Raji (cell line): ENCODE data around the gene EDARADD.

ENCODE experiments used
- POLR2A ChIP-seq: IDR thresholded peaks from 2 replicates; pipeline ENCODE4 v1.6.1; 2011; ENCODE audit warnings: low read depth, low read length, control low read depth; ENCODE audit not compliant: insufficient read depth

EDARADD gene

GRCh38 chr1:236381565-236382158, 12.4 kb upstream of the EDARADD start:
- TF ChIP-seq POLR2A, result no peak

- no peak for TF ChIP-seq POLR2A
Observed at GRCh38 chr1:236388332-236388731, 5.8 kb upstream of the EDARADD start.

DNA sequence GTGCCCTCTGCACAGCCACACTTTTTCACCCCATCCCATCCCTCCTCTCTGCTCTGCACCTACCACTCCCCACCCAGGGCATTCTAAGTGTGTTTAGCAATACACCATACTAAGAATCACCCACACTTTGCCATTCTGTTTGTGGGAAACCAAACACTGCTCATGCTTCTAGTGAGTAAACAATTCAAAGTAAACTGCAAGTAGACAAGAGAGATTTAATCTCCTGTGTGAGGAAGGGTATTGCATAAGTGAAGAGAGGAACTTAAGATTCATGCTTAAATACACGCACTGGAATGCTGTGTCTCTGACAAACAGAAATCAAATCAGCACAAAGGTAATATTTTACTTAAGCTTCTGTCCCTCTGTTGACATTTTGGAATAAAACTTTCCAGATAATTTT, 4.8 kb upstream of the EDARADD start:
- no peak for TF ChIP-seq POLR2A

GRCh38 chr1:236391008-236391407, 3.1 kb upstream of the EDARADD start:
- TF ChIP-seq POLR2A, result no peak

DNA sequence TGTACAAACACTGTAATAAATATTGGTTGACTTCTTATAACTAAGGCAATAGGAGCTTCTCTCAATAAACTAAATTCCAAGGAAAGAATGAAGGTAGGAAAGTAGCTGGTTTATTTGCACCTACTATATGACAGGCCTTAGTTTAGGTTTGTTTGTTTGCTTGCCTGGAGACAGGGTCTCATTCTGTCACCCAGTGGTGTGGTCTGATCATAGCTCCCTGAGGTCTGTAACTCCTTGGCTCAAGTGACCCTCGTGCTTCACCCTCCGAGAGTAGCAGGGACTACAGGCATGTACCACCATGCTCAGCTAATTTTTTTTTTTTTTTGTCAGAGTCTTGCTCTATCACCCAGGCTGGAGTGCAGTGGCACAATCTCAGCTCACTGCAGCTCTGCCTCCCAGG, 1.9 kb upstream of the EDARADD start:
- no peak for TF ChIP-seq POLR2A

- TF ChIP-seq POLR2A, result no peak
Observed at GRCh38 chr1:236394879-236395229, 768 bp downstream of the EDARADD start.

- TF ChIP-seq POLR2A, result no peak
Observed at GRCh38 chr1:236395230-236395946, 1.3 kb downstream of the EDARADD start.

DNA sequence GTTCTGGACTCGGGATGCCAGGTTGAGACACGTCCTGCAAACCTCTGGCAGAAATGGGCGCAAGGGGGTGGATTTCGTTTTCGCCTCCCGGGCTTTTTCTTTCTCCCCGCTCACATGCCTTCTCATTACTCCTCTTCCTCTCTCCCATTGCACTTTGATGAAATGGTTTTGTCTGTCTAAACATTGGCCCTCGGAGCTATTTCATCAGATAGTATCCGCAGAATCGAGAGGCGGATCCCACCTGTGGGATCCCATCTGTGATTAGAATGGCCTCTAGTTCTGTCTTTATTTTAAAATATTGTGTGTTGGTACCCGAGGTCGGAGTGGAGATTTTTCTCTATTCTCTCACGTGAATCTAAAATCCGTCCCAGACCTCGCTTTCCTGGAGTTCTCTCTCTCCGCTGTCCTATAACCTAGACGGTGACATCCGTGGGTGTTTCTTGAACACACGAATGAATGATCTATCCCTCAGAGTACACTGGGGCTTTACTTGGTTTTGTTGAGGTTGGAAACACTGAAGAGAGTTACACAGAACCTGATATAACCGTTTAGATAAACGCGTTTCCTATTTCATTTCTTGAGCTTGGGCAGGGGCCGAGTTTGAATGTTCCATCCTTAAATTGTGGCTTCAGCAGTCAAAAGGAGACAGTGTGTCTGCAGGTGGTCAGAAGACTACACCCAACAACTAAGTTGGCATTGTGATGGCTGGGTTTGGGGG, 2.0 kb downstream of the EDARADD start:
- no peak for TF ChIP-seq POLR2A

DNA sequence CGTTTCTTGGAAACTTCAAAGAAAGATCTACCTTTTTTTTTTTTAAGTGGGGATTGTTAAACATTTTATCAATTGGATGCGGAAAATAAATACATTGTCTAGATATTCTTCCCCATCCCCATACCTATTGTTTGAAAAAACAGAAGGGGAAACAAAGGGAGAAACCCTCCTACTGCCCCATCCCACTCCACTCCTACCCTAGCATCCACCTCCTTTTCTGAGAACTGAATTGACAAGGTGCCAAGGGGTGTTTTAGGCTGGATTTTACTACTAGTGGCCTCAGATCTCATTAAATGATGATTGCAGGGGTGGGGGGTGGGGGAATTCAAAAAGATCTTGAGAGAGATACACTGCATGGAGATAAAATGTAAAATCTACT, 2.6 kb downstream of the EDARADD start:
- TF ChIP-seq POLR2A, result no peak

DNA sequence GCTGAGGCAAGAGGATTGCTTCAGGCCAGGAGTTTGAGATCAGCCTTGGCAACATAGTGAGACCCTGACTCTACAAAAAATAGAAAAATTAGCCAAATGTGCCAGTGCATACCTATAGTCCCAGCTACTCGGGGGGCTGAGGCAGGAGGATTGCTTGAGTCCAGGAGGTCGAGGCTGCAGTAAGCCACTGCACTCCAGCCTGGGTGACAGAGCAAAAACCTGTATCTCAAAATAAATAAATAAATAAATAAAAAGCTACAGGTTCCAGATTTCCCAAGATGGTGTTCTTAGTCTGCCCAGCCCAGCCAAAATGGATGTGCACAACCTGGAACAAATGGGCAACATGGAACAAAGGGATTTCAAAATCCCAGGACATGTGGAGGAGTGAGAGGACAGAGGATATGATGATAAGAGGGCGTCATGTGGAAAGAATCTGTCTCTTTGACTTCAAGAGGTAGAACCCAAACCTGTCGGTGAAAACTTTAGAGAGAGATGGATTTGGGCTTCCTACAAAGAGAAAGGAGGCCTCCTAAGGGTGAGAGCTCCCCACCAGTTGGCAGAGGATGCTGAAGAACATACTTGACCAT, 3.2 kb downstream of the EDARADD start:
- no peak for TF ChIP-seq POLR2A

DNA sequence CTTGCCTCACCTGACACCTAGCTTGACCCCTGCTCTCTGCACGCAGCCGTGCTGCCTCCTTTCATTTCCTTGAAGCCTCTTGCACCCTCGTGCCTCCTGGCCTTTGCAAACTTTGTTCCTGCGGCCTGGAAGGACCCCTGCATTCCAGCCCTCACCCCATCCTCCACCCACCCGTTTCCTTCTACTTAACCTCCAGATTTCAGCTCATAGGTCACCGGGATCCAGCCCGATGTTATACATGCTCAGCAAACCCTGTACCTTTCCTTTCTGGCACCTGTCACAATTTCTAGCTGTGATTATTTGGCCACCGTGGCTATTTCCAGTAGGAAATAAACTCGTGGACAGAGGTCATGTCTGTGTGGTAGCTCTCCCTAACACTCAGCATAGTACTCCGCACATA, 4.5 kb downstream of the EDARADD start:
- TF ChIP-seq POLR2A, result no peak

GRCh38 chr1:236400061-236400603, 6.0 kb downstream of the EDARADD start:
- TF ChIP-seq POLR2A, result no peak

- TF ChIP-seq POLR2A, result no peak
Observed at GRCh38 chr1:236401698-236402097, 7.6 kb downstream of the EDARADD start.

DNA sequence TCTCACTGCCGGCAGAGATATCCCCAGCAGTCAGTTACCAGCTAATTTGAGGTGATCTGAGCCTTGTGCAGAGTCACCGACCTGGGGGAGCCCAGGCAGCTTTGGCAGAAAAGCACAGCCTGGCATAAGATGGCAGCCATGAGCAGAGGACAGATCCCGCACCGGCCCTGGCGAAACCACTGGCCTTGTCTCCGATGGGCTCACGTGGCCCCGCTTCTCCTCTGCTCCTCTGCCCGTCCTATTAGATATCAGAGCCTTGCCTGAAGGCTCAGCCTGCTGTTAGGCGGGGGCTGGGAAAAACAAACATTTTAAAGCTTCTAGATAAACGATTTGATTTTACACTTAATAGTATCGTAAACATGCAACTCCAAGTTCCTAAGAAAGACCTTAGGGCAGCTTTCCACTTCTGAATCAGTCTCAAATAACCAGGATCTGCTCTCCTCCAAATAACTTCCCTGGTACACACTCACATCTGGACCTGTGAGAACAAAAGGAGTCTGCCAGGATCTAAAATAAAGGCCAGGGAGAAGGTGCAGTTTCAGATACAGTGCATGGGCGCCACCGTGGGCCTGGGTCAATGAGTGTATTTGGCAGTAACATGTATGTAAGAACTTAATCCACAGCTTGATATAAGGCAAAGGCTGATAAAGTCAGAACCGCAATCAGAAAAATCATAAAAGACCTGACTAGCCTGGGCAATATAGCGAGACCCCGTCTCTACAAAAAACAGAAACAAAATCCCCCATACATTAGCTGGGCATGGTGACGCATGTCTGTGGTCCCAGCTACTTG, 10.0 kb downstream of the EDARADD start:
- TF ChIP-seq POLR2A, result no peak

DNA sequence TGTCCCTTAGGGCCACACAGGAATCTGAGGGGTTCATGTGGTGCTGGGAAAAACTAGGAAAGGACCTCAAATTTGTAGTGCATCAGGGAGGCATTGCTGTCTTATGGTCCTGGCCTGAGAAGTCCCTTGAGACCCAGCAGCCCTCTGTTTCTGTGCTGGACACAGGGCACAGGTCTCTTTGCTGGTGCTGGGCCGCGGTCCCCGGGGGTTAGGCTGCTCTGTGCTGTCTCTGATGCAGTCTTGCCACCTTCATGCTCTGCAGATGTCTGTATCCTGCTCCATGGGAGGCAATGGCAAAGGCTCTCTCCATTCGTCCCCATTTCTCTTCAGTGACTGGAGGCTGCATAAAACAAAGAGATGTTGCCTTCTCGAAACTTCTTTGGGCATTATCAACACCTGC, 13.0 kb downstream of the EDARADD start:
- TF ChIP-seq POLR2A, result no peak
